Endothelial cell (in vitro differentiated cells): ENCODE results near the gene GPR34. TPM values are rescaled to one million over a fixed set of nuclear protein-coding genes. Genes with fewer than 3 reads are reported as not detected.

Source experiments
- DNase-seq: peaks from one replicate; pipeline ENCODE4 v3.0.0; 2021; ENCODE audit warnings: low spot score
- H3K27ac Mint-ChIP-seq: one replicate; pipeline ENCODE4 v1.8.0; 2021; ENCODE audit warnings: mixed read lengths, inconsistent platforms; ENCODE audit not compliant: unreplicated experiment
- H3K27me3 Mint-ChIP-seq: one replicate; pipeline ENCODE4 v1.8.0; 2021; ENCODE audit warnings: mild to moderate bottlenecking, moderate library complexity, mixed read lengths, inconsistent platforms; ENCODE audit not compliant: unreplicated experiment
- H3K36me3 Mint-ChIP-seq: one replicate; pipeline ENCODE4 v1.8.0; 2021; ENCODE audit warnings: mild to moderate bottlenecking, low read depth, mixed read lengths, inconsistent platforms; ENCODE audit not compliant: unreplicated experiment
- H3K4me1 Mint-ChIP-seq: one replicate; pipeline ENCODE4 v1.8.0; 2021; ENCODE audit warnings: mild to moderate bottlenecking, mixed read lengths, inconsistent platforms; ENCODE audit not compliant: unreplicated experiment
- H3K4me3 Mint-ChIP-seq: one replicate; pipeline ENCODE4 v1.8.0; 2021; ENCODE audit warnings: mild to moderate bottlenecking, mixed read lengths, inconsistent platforms; ENCODE audit not compliant: unreplicated experiment
- H3K9me3 Mint-ChIP-seq: one replicate; pipeline ENCODE4 v1.8.0; 2021; ENCODE audit warnings: mixed read lengths, inconsistent platforms; ENCODE audit not compliant: unreplicated experiment
- total RNA-seq: library from RNA; stranded (reverse); fragmentation: NEBNext Ultra II Directional; extraction: Animal tissue kit (Norgen Biotek cat#: 25700); gene quantifications from one replicate; pipeline ENCODE4 v1.2.1, GENCODE V29; 2021; ENCODE audit not compliant: unreplicated experiment
- TF ChIP-seq, protein P1 (sequence below): fragments of 200-600 bp; sonication (generic); IDR thresholded peaks from one replicate; pipeline ENCODE4 v1.5.0; 2021; ENCODE audit warnings: antibody characterized with exemption; ENCODE audit not compliant: unreplicated experiment

Gene GPR34
- total RNA-seq, 1 donor from 2014 or later = not detected

DNA sequence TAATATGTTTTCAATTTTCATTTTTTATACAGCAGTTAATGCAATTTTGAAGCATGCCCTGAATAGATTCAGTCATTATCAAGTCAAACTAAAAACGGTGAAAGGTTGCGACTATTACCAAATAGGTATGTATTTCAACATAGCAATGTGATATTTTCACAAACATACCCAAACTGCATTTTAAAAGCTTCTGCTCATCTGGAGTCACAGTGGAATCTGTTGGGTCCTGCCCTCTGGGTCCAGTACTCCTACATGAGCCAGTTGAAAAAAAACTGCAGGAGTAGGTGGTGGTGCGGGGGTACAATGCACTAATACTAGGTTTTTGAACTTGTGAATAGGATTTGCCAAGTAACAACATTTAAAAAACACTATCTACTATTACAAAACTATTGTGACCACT, 938 bp downstream of the GPR34 start:
- TF ChIP-seq, protein P1, sequence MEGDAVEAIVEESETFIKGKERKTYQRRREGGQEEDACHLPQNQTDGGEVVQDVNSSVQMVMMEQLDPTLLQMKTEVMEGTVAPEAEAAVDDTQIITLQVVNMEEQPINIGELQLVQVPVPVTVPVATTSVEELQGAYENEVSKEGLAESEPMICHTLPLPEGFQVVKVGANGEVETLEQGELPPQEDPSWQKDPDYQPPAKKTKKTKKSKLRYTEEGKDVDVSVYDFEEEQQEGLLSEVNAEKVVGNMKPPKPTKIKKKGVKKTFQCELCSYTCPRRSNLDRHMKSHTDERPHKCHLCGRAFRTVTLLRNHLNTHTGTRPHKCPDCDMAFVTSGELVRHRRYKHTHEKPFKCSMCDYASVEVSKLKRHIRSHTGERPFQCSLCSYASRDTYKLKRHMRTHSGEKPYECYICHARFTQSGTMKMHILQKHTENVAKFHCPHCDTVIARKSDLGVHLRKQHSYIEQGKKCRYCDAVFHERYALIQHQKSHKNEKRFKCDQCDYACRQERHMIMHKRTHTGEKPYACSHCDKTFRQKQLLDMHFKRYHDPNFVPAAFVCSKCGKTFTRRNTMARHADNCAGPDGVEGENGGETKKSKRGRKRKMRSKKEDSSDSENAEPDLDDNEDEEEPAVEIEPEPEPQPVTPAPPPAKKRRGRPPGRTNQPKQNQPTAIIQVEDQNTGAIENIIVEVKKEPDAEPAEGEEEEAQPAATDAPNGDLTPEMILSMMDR = no peak
- Mint-ChIP-seq H3K9me3 (no peaks in the 10 kb centered on the region), H3K27me3 (no peaks in the 10 kb centered on the region), H3K4me1 (peaks cover 5% of the 10 kb centered on the region), H3K36me3 (no peaks in the 10 kb centered on the region), H3K4me3 (no peak overlapping the region), H3K27ac (no peak overlapping the region)
- no peak for DNase-seq

DNA sequence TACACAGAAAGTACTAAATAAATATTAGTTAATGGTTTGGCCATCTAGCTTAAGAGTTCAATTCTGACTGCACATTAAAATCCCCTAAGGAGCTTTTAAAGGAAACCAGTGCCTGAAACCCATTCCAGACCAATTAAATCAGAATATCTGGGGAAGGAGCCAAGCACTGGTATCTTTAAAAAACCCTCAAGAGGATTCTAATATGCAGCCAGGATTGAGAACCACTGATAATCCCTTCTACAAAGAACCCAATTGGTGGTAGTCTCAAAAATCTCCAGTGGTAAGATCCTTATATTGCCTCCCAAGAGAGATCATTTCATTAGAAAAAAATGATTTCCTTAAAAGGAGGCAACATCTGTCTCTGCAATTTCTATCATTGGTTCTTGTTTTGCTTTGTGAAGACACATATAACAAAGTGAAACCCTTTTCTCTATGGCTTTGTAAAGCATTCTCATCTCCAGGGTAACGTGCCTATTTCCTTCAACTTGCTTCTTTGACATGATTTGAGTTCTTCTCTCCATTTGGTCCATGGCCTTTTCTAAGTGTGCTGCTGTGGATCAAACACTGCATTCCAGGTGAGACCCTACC, 3.5 kb downstream of the GPR34 start:
- TF ChIP-seq, protein P1 = no peak
- Mint-ChIP-seq H3K4me3 (no peak overlapping the region), H3K36me3 (no peaks in the 10 kb centered on the region), H3K4me1 (peaks cover 5% of the 10 kb centered on the region), H3K9me3 (no peaks in the 10 kb centered on the region), H3K27ac (no peak overlapping the region), H3K27me3 (no peaks in the 10 kb centered on the region)
- DNase-seq = no peak

DNA sequence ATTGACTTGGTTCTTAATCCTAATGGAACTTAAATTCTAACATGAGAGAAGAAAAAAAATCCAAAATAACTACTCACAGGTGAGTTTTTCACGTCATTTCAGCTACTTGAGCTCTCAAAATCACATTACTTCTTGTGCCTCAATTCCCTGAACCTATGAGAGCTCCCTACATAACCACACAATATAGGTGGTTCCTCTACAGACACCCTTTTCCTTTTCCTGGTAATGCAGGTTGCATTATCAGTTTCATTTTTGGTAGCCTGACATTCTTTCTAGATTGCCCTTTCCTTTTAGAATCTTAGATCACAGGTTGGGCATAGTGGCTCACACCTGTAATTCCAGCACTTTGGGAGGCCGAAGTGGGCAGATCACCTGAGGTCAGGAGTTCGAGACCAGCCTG, 4.3 kb downstream of the GPR34 start:
- Mint-ChIP-seq H3K9me3 (no peaks in the 10 kb centered on the region), H3K4me1 (peaks cover 5% of the 10 kb centered on the region), H3K4me3 (no peak overlapping the region), H3K27me3 (no peaks in the 10 kb centered on the region), H3K27ac (no peak overlapping the region), H3K36me3 (no peaks in the 10 kb centered on the region)
- no peak for DNase-seq
- TF ChIP-seq, protein P1 = no peak

DNA sequence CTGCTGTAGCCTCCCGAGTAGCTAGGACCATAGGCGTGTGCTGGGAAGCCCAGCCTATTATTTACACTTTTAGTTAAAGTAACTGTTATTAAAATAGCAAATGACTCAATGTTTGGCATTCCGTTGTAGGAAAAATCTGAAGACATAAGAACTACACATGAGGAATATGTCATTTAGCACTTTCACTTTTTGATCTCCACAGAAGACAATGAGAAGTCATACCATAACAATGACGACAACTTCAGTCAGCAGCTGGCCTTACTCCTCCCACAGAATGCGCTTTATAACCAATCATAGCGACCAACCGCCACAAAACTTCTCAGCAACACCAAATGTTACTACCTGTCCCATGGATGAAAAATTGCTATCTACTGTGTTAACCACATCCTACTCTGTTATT, 6.7 kb downstream of the GPR34 start:
- DNase-seq = no peak
- H3K9me3 Mint-ChIP-seq = no peaks in the 10 kb centered on the region
- H3K4me3 Mint-ChIP-seq = no peak overlapping the region
- TF ChIP-seq, protein P1 = no peak
- H3K27me3 Mint-ChIP-seq = no peaks in the 10 kb centered on the region
- no peaks in the 10 kb centered on the region for H3K36me3 Mint-ChIP-seq
- no peak overlapping the region for H3K27ac Mint-ChIP-seq
- peaks cover 5% of the 10 kb centered on the region for H3K4me1 Mint-ChIP-seq

DNA sequence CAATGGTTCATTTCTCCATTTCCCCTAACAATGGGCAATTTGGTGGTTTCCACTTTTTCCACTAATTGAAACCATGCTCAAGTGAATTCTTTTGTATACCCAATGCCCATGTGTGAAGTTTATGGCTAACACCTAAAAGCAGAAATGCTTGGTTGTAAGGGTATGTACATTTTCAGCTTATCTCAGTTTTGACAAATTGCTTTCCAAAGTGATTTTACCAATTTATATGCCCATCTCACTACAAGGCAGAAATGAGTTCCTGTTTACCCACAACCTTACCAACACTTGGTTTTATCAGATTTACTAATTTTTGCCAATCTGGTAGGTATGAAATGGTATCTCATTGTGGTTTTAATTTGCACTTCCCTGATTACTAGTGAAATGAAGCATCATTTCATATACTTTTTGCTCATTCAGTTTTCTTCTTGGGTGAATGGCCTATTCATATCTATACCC, 14.8 kb downstream of the GPR34 start:
- H3K9me3 Mint-ChIP-seq = no peaks in the 10 kb centered on the region
- DNase-seq = no peak
- no peak overlapping the region for H3K27ac Mint-ChIP-seq
- no peaks in the 10 kb centered on the region for H3K27me3 Mint-ChIP-seq
- peaks cover 6% of the 10 kb centered on the region for H3K36me3 Mint-ChIP-seq
- peaks cover 16% of the 10 kb centered on the region for H3K4me1 Mint-ChIP-seq
- no peak overlapping the region for H3K4me3 Mint-ChIP-seq
- TF ChIP-seq, protein P1 = no peak
